C4-2B (cell line): Measurements from ENCODE around the gene TNPO2.

ENCODE experiments used
- H3K27ac ChIP-seq: fragments of 450-650 bp; 2 replicates; pipeline ENCODE4 v1.5.1; 2017
- ZFX ChIP-seq: fragments of 450-650 bp; IDR thresholded peaks from 2 replicates; pipeline ENCODE4 v1.6.1; 2017
- TF ChIP-seq, protein P1 (sequence below): fragments of 450-650 bp; conservative IDR thresholded peaks from 2 replicates; pipeline ENCODE4 v1.5.1; 2017; ENCODE audit warnings: mild to moderate bottlenecking

TNPO2 gene

DNA sequence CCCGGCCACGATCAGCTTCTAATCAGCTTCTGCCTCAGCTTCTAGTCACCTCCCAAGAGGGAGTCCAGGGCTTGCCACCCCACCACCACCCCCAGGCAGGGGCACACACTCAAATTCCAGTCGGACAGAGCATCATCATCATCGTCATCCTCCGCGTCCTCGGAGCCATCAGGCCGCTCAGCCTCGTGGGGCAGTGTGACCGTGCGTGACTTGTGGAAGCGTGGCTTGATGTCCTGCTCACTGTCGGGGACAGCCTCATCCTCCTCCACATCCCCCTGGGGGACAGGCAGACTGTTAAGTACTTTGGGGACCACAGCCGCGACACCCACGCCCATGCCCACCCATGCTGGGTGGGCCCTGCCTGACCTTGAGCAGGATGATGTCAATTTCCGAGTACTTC lies 12.5 kb downstream of the TNPO2 start:
- TF ChIP-seq, protein P1, sequence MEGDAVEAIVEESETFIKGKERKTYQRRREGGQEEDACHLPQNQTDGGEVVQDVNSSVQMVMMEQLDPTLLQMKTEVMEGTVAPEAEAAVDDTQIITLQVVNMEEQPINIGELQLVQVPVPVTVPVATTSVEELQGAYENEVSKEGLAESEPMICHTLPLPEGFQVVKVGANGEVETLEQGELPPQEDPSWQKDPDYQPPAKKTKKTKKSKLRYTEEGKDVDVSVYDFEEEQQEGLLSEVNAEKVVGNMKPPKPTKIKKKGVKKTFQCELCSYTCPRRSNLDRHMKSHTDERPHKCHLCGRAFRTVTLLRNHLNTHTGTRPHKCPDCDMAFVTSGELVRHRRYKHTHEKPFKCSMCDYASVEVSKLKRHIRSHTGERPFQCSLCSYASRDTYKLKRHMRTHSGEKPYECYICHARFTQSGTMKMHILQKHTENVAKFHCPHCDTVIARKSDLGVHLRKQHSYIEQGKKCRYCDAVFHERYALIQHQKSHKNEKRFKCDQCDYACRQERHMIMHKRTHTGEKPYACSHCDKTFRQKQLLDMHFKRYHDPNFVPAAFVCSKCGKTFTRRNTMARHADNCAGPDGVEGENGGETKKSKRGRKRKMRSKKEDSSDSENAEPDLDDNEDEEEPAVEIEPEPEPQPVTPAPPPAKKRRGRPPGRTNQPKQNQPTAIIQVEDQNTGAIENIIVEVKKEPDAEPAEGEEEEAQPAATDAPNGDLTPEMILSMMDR, result no peak
- TF ChIP-seq ZFX, result no peak
- H3K27ac ChIP-seq, result no peak overlapping the region

DNA sequence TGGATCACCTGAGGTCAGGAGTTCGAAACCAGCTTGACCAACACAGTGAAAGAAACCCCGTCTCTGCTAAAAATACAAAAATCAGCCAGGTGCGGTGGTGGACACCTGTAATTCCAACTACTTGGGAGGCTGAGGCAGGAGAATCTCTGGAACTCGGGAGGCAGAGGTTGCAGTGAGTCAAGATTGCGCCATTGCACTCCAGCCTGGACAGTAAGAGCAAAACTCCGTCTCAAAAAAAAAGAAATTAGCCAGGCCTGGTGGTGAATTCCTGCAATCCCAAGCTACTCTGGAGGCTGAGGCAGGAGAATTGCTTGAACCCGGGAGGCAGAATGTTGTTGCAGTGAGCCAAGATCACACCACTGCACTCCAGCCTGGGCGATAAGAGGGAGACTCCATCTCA lies 15.1 kb downstream of the TNPO2 start:
- no peak for TF ChIP-seq ZFX
- TF ChIP-seq, protein P1, result no peak
- H3K27ac ChIP-seq, result no peak overlapping the region

DNA sequence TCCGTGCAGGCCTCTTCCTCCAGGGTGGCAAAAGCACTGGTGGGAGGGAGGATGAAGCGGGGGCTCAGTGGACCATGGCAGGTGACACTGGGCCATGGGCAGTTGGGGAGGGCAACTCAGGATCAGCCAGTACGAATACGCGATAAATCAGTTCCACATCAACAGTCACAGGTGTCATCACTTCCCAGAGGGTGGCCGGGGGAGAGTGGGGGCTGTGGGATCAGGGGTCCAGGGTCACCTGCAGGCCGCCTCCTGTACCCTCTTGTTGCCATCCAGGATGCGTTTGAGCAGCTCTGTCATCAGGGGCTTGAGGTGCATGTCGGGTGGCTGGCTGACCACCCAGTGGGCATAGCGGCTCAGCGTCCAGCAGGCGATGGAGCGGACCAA lies 17.4 kb downstream of the TNPO2 start:
- H3K27ac ChIP-seq, result no peak overlapping the region
- TF ChIP-seq, protein P1, result no peak
- no peak for TF ChIP-seq ZFX

DNA sequence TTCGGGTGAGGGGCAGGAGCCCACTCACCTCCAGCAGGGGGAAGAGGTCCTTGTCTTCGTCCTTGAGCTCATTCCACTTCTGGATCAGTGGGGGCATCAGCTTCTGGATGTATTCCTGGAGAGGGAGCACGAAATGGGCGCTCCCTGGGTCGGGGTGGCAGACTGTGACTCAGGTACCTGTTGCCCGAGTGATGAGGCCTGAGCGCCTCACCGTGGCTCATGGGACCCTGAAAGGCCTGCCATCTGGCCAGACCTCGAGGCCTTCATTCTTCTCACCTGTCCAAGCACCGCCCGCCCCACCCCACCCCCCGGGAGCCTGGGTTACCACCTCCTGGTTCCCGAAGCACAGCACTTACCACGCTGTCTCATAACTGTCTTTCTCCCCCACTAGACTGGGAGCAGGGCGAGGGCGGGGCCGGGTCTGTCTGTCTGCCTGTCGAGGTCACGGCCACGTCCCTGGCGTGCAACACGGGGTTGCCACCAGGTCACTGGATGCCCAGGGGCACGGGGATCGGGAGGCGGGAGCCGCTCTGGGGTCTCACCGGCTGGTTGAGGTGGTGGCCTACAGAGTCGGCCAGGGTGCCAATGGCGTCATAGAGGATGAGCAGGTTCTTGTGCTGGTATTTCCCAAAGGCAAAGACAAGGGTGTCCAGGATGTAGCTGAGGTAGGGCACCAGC lies 17.9 kb downstream of the TNPO2 start:
- TF ChIP-seq, protein P1, result no peak
- no peak for TF ChIP-seq ZFX
- no peak overlapping the region for H3K27ac ChIP-seq

DNA sequence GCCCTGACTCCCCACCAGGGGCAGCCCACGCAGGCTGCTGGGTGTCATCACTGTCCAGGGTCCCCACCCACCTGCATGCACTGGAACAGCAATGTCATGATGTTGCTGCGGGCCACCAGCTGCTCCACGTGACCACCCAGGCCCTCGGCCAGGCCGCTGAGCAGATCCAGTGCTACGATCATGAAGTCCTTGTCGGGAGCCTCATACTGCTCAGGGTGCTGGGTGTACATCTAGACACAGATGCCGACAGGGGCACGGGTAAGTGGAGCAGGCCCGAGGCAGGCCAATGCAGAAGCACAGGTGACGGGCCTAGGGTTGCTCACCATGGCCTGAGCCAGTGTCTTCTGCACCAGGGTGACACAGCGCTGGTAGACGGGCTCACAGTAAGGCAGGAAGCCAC lies 18.6 kb downstream of the TNPO2 start:
- TF ChIP-seq, protein P1, result no peak
- TF ChIP-seq ZFX, result no peak
- H3K27ac ChIP-seq, result no peak overlapping the region

DNA sequence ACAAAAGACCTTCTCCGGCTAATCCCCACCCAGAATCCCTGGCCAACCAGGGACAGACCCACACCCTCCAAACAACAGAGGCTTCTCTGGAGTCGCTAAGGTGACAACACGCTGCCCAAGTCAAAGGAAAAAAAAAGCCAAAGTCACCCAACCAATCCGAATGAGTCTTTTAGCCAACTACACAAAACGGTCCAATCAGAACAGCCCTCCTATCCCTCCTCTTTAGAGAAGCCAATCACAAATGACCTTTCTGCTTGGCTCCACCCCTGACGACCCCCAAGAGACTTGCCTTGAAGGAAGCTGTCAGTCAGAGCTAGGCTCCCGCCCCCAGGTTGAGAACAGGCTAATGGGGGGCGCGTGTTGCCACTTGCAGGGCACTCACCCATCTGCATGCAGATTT lies 20.7 kb downstream of the TNPO2 start:
- no peak for TF ChIP-seq ZFX
- TF ChIP-seq, protein P1, result no peak
- no peak overlapping the region for H3K27ac ChIP-seq

DNA sequence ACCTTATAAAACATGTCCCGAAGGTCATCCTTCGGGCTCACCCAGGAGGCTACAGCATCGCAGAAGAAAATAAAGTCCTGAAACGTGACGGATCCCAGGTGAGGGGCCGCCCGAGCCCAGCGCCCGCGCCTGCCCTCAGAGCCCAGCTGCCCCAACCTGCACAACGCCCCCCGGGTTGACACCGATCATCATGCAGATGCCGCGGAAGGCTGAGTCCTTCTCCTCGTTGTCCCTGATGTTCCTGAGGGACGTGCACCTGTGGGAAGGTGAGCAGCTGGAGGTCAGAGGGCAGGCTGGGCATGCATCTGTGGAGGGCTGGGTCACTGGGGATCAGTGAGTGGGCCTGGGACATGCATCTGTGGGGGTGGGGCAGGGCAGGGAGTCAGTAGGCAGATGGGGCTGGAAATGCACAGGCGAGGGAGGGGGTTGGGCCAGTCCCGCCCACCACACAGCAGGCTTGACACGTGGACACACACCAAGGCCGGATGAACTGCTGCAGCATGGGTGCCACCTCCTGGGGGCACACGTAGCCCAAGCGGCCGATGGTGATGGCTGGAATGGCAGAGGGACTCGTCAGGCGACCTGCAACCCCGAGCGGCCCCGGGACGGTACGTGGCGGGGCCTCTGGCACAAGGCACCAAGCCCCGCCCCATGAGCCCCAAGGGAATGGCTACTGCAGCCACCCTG lies 22.0 kb downstream of the TNPO2 start:
- H3K27ac ChIP-seq, result no peak overlapping the region
- no peak for TF ChIP-seq ZFX
- TF ChIP-seq, protein P1, result no peak
